H4 (cell line): ENCODE results near the gene SAMM50. TPM values are rescaled to one million over a fixed set of nuclear protein-coding genes. Genes with fewer than 3 reads are reported as not detected.
"Not testable (repeated sequence)": the region's sequence is repeated elsewhere in the genome, so short reads cannot be mapped to it uniquely, and the experiment has no call there.

ENCODE experiments used
- DNase-seq: peaks from one replicate; pipeline ENCODE4 v3.0.0-alpha.2; 2015; ENCODE audit warnings: low spot score
- total RNA-seq: library from RNA; depleted of rRNA; stranded (reverse); fragments of >200 nt; shearing (Covaris generic); gene quantifications from 2 replicates; pipeline ENCODE4 v1.2.3, GENCODE V29; 2014

The SAMM50 gene
- total RNA-seq, 1 experiment from 2014 or later: 82.4 TPM

DNA sequence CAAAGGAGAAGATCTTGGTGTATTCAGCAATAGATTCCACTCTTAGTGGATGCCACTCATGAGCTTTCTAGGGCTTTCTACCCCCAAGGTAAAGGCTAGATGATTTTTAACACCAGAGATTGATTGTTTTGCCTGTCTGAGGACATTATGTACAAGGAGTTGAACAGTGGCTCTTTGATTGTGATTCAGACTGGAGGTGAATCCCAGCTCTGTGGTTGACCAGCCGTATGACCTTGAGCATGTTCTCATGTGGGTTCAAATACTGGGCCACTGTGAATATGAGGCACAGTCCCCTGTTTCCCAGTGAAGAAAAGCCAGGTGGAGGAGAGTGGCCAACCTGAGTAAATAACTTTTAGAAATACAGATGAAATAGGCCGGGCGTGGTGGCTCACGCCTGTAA, 44.9 kb downstream of the SAMM50 start:
- no peak for DNase-seq

DNA sequence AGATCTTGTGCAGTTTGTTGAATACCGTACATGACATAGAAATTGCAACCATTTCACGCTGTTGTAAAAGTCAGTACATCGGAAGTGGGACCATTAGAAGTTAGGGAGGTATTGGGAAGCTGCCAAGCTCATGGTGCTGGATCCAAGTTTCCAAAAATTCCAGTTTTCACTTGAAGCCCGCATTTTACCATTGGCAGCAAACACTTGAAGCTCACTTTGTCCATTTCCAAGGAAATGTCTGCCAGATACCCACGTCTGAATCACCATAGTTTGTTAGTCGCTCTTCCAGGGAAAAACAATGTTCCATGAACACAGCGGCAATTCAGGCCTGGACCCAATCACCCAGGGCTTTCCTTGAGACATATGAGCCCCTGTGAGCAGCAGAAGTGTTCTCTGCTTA, 46.3 kb downstream of the SAMM50 start:
- DNase-seq: no peak

DNA sequence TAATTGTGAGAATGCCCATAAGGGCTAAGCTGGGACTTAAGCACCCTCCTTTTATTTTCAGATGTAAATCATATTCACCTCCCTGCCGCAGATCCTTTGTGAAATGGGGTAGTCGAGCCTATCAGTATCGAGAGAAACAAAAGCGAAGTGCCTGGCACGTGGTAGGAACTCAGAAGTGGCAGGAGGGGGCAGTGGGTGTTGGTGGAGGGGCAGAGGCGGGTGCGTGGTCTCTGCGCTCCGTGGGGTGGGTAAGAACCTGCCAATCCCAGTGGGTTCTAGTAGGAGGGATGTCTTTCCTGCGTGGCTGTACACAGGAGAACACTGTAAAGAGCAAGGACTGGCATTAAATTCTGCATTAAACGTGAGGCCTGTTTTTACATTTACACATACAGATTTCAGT, 47.1 kb downstream of the SAMM50 start:
- no peak for DNase-seq

DNA sequence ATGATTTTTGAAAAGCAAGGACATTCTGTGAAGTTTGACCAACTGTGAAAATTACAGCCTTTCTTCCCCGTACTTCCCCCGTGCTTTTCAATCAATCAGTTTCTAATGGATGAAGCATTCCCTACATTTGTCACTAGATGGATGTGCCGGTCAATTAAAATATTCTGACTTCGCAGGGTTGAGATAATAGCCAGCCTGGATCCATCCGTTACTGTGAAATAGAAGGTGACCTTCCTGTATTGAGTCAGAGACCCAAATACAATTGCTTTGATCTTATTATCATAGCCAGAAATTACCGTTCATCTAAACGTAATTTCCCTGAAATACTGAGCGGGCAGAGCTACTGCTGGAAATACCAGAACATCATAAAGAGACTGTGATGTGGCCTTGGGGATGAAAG, 47.8 kb downstream of the SAMM50 start:
- no peak for DNase-seq

DNA sequence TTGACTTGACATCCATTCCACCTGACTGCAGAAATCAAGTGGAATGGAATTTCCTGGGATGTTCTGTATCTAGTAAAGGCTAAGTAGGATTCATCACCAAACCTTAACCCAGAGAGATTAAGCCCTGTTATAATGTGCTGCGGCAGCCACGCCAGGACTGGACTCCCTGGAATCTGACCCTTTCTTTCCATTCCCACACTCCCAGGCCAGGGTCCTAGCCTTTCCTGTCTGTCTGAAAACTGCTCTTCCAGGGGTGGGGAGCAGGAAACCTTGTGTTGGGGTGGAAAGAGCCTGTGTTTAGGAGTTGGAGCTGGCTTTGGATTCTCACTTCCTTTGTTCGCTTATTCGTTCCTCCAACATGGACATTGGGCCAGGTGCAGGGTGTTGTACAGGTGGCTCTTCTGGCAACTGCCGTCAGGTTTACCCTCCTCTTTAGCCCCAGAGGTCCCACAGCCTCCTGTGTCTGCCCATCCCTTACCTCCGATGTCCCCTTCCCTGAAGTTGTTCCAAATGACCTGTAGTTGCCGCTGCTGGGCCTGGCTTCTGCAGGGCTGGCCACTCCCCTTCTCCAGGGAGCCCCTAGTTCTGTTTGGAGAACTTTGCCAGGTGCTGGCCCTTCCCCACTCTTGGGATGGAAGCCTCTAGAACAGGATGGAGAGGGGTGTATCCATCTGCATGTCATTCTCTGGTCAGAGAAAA, 48.3 kb downstream of the SAMM50 start:
- no peak for DNase-seq

DNA sequence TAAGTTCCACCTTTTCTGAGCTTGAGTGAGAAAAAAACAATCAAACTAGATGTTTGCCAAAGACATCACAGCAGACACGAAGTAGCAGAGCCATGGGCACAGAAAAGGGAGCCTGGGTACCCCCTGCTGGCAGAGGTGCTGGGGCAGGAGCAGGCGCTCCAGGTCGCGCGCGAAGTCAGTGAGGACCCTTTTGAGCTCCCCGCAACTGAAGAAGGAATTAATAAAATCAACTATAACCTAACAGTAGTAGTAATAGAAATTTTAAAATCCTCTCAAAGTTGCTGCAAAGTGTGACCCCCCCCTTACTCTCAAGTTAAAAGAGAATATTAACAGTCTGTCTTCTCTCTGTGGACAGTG, 48.8 kb downstream of the SAMM50 start:
- DNase-seq: no peak

DNA sequence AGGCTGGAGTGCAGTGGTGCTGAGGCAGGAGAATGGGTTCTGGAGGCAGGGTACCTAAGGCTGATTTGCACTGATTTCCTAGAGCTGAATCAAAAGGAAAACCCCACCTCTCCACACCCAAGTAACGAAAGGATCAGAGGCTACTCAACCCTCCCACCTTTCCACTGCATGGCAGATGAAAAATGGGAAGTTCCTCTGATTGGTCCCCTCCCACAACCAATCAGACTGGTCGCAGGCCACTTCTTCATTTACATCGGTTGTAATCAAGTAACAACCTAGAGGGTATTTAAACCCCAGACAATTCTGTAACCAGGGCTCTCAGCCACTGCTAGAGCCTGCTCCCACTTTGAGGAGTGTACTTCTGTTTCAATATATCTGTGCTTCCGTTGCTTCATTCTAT, 50.3 kb downstream of the SAMM50 start:
- DNase-seq: no peak

DNA sequence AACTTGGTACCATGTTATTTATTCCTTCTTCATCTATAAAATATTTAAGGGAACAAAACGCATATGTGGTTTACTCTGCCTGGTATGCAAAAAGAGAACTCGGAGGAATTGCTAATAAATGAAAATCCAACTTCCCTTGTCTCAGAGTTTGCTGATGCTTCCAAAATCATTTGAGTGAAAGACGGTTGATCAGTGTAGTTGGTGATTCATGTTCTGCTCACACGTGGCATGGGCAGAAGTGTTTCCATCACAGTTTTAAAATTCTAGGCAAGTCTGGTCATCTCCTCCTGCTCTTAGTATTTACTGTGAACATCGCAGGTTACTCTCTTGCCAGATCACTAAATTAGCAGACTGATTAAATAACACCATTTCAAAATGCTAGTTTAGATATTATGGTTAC, 56.9 kb downstream of the SAMM50 start:
- no peak for DNase-seq

DNA sequence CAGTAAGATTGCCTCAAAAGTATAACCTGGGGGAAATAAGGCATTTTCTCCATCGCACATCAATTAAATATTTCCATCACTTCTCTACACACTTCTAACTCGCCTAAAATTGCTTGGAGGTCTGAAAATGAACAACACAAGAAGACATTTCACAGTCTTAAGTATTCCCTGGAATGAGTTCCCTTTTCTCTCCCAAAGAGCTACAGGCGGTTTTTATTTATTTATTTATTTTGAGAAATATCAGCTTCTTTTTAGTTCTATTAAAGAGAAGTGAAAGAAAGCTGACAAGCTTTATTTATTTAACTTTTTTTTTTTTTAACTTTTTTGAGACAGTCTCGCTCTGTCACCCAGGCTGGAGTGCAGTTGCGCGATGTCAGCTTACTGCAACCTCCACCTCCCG, 57.3 kb downstream of the SAMM50 start:
- DNase-seq: no peak

DNA sequence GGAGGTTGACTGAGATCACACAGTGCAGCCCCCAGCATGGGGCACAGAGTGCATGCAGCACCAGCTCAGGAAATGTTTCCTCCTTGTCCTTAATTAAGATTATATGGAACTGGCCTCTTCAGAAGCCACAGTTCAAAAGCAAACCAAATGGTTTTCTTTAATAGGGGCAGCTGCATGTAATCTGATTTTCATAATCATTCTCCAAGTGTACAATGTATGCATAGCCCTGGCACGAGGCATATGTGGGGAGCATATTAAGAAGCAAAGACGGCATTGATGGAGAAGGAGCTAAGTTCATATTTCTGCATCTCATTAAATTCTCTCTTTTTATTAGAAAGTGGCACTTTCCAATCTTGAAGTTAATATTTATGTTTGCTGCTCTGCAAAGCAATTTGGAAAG, 59.0 kb downstream of the SAMM50 start:
- no peak for DNase-seq

DNA sequence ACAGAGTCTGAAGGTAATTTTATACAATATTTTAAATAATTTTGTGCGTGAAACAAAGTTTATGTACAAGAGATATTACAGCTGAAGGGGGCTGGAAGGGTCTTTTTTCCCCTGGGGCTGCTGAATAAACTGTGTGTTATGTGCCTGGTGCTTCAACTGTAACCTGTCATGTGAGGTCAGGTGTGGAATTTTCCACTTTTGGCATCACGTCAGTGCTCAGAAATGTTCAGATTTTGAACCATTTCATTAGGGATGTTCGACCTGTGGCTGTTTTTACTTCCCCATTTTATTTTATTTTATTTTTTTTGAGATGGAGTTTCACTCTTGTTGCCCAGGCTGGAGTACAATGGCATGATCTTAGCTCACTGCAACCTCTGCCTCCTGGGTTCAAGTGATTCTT, 61.3 kb downstream of the SAMM50 start:
- DNase-seq: not testable (repeated sequence)

DNA sequence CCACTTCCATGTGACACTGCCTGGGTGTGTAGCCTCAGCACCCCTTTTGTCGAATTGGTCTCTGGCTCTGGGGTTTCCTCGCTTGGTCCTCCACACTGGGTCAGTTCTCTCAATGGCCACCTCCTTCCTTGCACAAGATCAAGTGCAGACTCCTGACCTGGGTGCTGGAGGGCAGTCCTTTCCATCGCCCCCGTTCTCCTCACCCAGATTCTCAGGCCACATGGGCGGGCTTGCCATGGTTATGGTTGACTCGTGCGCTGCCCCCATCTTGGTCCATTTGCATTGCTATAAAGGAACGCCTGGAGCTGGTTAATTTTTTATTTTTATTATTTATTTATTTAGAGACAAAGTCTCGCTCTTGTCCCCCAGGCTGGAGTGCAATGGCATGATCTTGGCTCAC, 63.4 kb downstream of the SAMM50 start:
- no peak for DNase-seq

DNA sequence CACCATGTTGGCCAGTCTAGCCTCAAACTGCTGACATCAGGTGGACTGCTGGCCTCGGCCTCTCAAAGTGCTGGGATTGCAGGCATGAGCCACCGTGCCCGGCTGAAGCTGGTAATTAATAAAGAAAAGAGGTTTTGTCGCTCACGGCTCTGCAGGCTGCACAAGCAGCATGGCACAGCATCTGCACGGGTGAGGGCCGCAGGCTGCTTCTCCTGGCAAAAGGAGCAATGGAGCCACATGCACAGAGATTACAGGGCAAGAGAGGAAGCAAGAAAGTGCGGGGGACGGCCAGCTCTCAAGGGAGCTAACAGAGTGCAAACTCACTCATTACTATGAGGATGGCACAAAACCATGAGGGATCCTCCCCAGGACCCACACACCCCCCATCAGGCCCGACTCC, 64.2 kb downstream of the SAMM50 start:
- DNase-seq: no peak

DNA sequence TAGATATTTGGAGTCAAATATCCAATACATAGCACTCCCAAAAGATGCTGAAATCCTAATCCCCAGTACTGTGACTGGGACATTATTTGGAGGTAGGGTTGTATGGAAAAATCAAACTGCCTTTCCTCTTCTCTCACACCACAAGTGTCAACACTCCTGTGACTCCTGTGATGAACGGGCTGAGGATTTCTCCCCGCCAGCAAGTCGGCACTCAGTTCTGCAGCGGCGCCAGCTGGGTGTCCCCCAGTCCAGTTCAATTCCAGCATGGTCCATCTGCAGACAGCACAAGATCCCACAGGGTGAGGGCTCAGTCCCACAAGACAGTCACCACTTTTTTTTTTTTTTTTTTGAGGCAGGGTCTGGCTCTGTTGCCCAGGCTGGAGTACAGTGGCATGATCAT, 64.6 kb downstream of the SAMM50 start:
- no peak for DNase-seq

DNA sequence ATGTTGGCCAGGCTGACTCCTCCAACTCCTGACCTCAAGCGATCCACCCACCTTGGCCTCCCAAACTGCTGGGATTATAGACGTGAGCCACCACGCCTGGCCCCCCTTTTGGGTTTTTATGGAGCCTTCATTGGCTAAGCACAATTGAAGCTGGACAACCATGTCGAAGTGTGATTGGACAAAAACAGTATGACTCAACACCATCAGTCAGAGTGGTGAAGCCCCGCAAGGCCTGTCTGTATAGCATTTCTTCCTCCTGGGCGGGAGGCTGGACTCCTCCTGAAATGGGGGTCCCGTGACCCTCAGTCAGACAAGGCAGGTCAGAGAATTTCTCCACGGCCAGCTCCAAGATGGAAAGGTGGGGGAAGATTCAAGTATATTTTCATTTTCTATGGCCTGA, 65.7 kb downstream of the SAMM50 start:
- DNase-seq: no peak

DNA sequence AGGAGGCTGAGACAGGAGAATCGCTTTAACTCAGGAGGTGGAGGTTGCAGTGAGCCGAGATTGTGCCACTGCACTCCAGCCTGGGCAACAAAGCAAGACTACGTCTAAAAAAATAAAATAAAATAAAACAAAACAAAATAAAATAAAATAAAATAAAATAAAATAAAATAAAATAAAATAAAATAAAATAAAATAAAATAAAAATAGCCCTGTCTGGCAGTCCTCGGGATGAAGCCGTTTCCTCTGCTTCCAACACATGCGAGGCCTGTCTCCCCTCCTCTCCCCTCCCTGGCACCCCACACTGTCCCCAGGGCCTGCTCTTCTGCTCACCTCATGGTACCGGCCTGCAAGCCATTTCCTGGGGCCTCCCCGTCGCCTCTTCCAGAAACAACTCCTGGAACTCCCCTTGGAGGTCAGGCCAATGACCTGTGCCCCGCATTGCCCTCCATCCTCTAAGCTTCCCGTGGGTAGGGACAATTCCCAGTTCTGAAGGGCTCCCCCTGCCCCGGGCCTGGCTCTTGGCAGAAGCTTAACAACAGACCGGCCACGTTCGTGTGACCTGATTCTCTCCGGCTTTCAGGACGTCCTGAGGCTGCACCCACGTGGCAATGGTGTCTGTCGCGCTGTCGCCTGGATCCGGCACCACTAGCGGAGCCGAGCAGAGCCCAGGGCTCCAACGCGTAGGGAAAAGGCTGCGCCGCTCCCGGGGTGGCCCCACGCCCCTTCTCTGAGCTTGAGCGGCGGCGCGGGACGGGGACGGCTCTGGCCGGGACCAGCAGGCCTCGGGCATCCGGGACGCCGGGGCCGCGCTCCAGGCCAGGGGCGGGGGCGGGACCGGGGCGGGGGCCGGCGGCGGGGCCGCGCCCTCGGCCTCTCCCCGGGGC, 68.4 kb downstream of the SAMM50 start:
- peak; percentile 20 for DNase-seq

DNA sequence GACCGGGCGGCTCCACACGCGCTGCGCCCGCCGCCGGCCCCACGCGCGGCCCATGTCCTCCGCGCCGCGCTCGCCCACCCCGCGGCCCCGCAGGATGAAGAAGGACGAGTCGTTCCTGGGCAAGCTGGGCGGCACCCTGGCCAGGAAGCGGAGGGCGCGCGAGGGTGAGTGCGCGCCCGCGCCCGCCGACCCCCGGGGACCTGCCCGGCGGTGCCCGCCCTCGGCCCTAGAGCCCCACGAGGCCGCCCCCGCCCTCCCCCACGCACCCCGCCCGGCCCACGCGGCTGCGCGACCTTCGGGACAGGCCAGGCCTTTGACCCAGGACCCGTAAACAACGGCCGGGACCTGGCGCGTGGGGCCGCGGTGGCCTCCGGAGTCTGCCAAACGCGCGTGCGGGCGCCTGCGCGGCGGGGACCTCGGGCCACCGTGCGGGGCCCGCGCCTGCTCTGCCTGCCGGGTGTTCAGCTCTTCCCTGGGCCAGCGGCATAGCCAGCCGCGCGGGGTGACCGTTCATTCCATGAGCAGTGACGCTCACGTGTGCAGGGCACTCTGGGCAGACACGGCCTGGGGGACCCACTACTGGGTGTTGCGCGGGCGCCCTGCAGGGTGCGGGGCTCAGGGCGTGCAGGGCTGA, 69.2 kb downstream of the SAMM50 start, which contains the start of gene PARVB:
Gene PARVB (plus strand): TSS at position 15 of the 634 bp plus-strand sequence. CDS start 38 bp downstream, at position 53.
- no peak for DNase-seq

DNA sequence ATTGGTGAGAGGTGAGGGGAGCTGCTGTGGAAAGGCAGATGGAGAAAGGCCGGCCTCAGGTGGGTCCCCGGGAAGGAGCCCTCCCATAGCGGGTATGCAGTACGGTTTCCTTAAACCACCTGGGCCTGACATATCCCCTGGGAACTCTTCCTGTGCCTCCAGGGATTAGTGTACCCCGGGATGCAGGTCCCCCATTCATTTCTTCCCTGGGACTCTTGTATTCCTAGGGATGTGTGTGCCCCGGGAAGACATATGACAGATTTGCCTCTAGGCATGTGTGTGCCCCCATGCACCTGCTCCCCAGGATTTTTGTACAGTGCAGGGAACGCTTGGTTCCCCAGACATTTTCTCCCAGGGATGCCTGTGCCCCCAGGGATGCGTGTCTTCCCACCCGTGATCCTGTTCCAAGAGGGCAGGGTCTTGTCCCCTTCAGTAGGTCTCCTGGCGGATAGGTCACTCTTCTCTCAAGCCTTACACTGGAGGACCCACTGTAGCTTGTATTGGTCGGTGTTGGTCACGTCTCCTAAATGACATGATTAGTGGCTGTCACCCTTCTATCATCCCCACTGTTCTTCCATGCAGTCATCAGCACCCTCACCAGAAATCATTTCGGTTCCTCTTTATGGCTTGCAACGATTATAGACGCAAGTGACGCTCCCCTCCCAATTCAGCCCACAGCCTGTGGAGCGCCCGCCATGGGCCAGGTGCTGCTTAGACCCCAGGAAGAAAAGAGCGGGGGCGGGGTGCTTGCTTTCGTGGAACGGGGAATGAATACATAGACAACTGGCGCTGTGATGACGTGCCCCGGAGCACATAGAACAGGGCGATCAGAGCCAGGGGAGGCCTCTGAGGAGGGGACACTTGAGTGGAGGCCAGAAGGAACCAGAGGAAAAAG, 70.2 kb downstream of the SAMM50 start:
- DNase-seq: no peak

DNA sequence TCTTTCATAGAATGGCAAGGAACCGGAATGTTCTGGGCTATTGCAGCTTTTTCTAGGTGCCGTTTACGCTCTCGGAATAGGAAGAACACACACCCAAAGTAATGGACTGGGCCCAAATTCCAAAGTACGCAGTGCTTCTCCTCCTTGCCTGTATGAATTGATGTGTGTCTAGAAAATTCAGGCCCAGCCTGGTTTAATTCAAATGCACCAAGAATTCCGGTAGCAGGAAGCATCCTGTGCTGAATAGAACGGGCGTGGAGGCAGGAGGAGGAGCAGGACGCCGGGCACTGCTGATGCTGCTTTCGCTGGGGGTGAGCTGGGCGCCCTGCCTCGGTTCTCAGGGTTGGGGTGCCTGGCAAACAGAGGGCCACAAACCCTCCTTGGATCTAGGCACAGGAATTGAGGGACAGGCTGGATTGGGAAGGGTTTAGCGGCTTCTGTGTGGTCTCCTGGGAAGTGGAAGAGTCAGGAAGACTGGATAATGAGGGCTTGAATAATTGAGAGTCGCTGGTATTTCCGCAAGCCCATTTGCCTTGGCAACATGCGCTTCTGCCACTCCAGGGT, 70.9 kb downstream of the SAMM50 start:
- no peak for DNase-seq

DNA sequence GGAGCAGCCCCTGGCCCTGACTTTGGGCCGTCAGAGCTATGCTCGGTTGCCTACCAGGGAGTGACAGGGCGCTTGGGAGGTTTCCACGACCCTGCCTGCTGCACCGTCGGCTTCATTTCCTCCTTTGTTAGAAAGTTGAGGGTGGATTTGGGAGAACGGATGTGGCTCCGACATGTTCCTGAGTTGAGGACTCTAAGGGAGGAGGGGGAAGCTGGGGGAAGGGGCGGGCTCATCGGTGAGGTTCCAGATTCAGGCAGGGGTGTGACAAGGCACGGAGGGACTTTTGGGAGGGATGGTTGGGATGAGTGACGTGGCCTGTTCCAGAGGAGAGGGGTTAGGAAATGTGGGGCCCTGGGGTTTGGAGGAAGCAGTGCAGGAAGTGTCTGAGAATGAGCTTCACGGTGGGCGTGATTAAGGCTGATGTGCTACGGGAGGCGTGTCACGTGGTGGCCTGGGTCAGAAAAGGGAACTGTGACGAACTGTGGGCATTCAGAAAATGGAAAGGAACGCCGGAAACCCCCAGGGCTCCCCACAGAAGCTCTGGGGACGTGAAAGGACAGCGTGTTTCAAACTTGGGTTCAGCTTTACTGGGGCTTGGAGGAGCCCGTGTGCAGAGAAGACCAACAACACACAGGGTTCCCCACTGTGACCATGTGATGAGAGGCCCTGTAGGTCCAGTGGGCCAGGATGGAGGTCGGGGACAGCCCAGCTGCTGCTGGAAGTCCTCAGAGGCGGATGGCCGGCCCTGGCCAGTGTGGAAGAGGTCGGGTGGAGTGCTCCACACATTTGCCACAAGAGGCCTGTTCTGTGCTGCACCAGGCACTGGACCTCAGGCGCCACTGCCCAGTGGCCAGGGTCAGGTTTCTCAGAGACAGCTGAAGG, 71.6 kb downstream of the SAMM50 start:
- DNase-seq: peak; percentile 80
